Posterior vena cava (tissue), 2 donors: ENCODE measurements around the gene PTPRQ. TPM values are rescaled to one million over a fixed set of nuclear protein-coding genes. Genes with fewer than 3 reads are reported as not detected.

Experiments used
- DNase-seq: peaks from one replicate; pipeline ENCODE4 v3.0.0-alpha.2; 2020; ENCODE audit warnings: low spot score
- intact Hi-C, 2 donors: fragments of 100-400 bp; cut with DNase I; formaldehyde crosslinking; loops; one replicate each; pipeline versions ENCODE4 v1.14.1 to v1.14.2; 2022 to 2023
- total RNA-seq, 2 donors: library from RNA; stranded (reverse); fragmentation: NEBNext Ultra II Directional; extraction: Animal tissue kit (Norgen Biotek cat#: 25700); gene quantifications; one replicate each; pipeline ENCODE4 v1.2.1, GENCODE V29; 2021
- donor health status: DM: yes; HTN: yes; CAD: no.
- donor health status: DM: yes; HTN: yes; CAD: no.

Gene PTPRQ
- total RNA-seq, 2 donors from 2014 or later = 0.67 to 1.5 TPM

DNA sequence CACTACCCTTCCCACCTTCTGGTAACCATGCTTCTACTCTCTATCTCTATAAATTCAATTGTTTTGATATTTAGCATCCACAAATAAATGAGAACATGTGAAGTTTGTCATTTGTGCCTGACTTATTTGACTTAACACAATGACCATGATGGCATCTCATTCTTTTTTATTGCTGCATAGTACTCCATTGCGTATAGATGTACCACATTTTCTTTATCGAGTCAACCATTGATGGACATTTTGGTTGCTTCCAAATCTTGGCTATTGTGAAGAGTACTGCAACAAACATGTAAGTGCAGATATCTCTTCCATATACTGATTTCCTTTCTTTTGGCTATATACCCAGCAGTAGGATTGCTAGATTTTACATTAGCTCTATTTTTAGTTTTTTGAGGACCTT is 73.6 kb downstream of the PTPRQ start:
- intact Hi-C loops = no loop called here
- DNase-seq = no peak

DNA sequence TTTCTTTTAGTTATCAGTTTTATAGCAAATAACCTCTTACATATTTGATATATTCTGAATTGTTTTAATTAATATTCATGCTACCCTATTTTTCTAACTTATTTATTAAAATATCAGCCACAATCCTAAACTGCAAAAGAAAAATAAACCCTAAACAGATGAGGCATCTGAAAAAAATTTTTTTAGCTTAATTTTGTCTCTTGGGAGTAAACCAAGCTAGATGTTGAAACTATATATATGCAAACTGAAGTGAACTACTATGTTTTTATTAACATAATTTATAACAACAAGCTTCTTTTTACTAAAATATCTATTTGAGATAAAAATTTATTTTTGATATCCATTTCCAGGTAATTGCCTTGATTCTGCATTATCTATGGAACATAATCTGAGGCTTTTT is 87.6 kb downstream of the PTPRQ start:
- intact Hi-C loops = no loop called here
- DNase-seq = no peak

DNA sequence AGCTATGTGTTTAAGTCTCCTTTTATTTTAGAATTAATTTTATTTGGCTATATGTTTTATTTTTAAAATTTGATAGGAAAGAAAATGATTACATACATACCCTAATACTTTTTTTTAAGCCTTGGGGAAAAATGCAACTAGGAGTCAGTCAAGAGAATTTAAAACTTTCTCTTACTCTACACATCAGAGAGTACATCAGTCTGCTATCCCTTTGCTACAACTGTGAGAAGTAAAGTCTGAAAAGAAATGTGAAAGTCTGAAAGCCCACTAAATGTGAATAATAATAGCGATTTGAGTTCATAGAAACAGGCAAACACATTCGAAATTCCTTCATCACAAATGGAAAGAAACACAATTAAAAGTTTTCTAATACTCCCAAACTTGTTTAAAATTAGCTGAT is 95.0 kb downstream of the PTPRQ start:
- DNase-seq = no peak
- intact Hi-C loops = no loop called here

DNA sequence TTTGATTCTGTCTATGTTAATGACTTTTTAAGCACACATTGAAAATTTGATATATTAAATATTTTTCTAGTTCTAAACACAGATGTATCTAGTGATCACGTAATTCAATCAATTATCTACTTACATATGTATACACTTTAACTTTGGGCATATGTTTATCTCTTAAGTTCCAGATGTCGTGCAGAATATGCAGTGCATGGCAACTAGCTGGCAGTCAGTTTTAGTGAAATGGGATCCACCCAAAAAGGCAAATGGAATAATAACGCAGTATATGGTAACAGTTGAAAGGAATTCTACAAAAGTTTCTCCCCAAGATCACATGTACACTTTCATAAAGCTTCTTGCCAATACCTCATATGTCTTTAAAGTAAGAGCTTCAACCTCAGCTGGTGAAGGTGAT is 105.3 kb downstream of the PTPRQ start:
- intact Hi-C loops = no loop called here
- no peak for DNase-seq

DNA sequence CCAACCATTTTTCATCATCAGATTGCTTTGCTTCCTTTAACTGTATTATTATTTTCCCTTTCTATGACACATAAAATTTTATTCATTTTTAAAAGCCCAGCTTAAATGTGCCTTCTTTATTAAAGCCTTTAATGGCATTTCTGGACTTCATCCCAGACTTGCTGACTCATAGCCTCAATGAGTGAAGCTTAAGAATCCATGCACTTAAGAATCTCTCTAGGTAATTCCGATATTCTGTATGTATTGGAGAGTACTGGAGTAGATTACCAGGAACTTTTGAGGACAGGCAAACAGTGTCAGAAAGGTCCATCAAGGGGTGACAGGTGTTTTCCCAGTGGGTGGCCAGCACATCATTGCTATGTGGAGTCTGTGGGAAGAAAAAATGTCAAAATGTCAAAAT is 107.9 kb downstream of the PTPRQ start:
- no peak for DNase-seq
- intact Hi-C loops = no loop called here

DNA sequence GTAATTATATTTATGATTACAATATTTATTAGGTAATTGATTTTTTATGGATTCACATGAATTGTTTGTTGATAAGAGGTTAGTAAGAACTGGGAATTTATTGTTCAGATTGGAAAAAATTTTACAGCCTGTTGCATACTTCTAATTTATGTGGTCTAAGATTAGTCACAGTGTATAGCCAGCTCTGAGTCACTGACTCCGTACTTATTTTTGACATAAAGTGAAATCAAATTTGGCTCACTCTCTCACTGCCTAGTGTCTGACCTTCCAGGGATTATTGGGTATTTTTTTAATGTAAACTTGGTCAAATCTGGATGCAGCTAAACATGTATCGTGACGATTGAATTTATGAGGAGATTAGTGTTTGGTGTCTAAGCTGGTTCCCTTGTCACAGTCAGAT is 109.3 kb downstream of the PTPRQ start:
- intact Hi-C loops = no loop called here
- DNase-seq = no peak

DNA sequence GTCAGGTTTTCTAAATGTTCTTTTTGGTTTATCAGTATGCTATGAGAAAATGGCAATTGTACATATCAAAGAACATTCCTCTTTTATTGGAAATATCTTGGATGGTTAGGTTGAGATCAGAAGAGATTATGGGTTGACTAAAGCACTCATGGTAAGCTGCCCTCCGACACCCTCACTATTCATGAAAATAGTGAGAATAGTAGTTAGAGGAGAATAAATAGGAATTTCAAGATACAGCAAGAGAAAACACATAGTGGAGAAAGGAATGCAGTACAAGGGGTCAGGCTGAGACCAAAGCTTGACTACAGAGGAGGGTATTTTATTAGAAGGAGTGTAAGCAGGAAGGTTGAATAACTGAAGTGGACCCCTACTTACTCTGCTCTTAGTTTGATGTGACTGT is 112.5 kb downstream of the PTPRQ start:
- intact Hi-C loops = no loop called here
- no peak for DNase-seq

DNA sequence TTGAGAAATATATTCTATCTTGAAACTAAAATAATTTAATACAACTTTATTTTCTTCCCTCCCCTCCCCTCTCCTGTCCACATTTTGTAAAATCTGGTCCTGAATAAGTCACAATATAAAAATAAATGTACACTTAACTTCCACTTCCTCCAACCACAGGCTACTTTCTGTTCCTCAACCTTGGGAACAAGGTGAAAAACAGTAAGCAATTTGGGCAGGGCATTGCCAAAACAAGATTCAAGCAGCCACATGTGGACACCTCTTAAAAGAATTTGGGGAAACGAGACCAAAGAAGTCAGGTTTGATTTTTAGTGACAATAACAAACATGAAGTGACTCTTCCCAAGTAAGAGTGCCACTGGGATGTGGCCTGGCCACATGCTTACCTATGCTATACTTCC is 115.7 kb downstream of the PTPRQ start:
- no peak for DNase-seq
- intact Hi-C loops = no loop called here

DNA sequence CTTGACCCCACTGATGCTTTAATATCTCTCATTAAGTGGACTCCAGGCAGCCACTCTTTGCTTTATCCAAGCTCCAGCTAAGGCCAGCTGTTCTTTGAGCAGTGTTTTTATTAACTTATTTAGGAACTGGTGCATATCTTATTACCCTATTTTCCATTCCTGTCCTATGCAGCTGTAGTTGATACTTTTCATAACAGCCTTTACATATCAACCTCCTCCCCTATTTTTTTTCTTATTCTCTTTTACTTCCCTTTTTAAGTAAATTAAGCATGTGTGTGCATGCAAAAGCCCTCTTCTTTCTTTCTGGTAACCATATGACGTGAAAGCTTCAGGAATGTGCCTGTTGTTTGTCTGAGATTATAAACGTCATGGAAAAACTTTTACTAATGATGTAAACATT is 121.2 kb downstream of the PTPRQ start:
- intact Hi-C loops = no loop called here
- no peak for DNase-seq

DNA sequence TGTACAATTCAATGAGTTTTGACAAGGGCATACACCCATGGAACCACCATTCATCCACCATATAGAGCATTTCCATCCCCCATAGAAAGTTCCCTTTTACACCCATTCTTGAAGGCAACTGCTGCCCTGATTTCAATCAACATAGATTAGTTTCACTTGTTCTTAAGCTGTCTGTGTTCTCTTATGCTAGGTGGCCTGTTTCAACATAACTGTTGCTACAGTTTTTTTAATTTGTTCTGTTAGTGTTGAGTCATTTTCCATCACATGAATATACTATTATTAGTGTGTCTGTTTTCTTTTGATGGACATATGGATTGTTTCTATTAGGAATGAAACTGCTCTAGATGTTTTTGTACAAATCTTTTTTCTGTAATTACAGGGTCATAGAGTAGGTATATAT is 123.4 kb downstream of the PTPRQ start:
- intact Hi-C loops = no loop called here

DNA sequence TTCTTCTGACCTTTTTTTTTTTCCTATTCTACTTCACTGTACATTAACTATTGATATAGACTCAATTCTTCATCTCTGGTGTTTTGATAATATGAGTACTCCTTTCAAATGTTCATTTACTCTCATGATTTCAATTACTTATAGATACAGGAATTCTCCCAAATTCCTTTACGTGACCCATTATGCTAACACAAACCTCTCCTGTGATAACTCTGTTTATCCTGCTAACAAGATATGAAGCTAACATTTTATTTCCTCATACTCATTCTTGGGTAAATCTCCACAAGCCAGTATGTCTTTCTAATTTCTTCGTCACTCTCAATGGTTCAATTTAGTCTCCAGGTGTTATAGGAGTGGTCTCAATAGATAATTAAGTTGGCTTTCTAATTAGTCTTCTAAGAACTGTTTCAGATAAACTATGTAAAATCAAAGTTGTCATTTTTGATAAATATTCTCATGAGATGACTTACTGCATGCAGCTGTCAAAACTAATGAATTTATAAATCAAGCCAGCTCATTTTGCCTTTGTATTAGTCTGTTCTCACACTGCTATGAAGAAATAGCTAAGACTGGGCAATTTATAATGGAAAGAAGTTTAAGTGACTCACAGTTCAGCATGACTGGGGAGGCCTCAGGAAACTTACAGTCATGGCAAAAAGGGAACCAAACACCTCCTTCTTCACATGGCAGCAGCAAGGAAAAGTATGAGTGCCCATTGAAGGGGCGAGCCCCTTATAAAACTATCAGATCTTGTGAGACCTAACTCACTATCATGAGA is 132.8 kb downstream of the PTPRQ start:
- intact Hi-C loops = no loop called here
- DNase-seq = no peak

More for the DNA sequence above, 123.4 kb downstream of the PTPRQ start:
- DNase-seq = no peak

DNA sequence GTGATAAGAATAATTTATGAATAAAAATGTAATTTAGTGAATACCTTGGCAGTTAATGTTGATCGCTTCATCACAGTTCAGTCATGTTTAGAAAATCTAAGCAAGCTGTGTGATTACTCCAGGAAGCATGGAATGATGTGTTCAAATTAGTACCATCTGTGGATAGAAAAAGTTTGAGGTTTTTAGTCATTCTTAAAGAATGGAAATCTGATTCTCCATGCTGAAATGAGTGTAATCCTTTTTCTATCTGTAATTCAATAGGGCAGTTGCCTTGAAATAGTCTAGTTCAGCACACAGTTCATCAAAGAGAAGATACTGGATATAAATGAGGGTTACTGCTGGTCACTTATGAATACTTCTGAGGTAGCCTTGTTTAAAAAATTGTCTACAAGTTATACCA is 136.2 kb downstream of the PTPRQ start:
- intact Hi-C loops = no loop called here
- no peak for DNase-seq

DNA sequence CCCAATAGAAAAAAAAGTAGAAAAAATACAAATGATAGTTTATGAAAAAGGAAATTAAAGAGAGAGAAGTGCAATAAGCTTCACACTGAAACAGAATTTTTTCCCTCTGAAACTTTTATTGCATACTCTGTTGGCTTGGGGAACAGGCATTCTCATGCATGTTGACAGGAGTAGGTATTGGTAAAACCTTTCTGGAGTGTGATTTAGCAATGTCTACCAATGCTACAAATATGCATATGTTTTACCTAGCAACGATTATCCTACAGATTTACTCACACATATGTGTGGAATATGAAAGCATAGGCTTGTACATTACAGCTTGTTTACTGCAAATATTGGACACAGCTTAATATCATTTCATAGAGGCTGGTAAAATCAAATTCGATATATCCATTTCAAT is 137.7 kb downstream of the PTPRQ start:
- no peak for DNase-seq
- intact Hi-C loops = no loop called here

DNA sequence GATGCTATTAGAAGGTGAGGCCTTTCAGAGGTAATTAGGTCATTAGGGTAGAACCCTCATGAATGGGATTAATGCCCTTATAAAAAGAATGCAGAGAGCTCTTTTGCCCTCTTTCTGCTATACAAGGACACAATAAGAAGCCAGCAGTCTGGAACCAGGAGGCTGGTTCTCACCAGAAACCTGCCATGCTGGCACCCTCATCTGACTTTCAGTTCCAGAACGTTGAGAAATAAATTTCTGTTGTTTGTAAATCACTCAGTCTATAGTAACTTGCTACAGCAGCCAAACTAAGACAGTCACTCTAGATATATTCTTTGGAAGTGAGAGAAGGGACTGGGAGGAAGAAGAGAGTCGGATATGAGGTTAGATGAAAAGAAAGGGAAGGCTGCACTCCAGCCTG is 138.4 kb downstream of the PTPRQ start:
- no peak for DNase-seq
- intact Hi-C loops = no loop called here

DNA sequence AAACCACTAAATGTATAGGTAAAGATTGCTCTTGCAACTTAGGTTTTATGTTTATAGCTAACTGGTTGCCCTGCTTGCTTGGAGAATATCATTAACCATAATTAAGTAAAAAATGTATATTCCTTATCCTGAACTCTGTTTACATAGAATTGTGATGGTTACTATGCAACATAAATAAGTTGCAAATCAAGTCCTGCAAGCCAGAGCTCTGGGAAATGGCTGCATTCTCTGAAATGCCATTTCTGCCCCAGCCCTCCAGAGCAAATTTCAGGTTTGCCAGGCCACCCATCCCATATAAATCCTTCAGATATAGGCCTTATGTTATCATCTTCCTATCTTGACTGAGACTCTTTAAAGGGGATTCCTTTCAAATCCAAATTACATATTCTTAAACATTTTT is 145.0 kb downstream of the PTPRQ start:
- DNase-seq = no peak
- intact Hi-C loops = no loop called here

DNA sequence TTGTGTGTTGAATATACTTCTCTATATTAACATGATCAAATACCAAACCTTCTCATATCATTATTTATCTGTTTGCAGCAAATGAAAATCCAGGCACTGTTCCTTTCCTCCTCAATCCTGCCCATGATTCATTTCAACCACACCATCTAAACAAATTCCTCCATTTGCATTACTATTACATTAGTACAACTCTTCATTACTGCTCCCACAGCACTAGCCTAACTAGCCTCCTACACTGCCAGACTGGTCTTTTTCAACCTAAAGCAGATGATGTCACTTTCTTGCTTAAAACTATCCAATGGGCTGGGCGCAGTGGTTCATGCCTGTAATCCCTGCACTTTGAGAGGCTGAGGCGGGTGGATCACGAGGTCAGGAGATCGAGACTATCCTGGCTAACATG is 146.1 kb downstream of the PTPRQ start:
- DNase-seq = no peak
- intact Hi-C loops = no loop called here

DNA sequence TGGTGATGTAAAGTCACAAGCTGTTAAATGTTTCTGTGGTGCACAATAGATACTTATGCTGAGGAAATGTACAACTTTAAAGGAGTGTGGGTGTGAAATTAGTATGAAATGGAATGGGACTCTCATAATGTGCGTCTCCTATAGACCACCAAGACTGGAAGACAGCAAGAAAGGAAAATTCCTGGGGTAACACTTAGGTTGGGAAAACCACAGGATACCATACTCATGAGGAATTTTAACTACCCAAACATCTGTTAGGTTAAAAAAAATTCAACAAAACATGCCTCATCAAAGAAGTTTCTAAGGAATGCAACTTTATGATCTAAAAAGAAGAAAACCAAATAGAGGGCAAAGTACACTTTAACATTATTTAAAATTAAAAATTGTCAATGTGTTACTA is 149.7 kb downstream of the PTPRQ start:
- intact Hi-C loops = no loop called here
- DNase-seq = no peak

DNA sequence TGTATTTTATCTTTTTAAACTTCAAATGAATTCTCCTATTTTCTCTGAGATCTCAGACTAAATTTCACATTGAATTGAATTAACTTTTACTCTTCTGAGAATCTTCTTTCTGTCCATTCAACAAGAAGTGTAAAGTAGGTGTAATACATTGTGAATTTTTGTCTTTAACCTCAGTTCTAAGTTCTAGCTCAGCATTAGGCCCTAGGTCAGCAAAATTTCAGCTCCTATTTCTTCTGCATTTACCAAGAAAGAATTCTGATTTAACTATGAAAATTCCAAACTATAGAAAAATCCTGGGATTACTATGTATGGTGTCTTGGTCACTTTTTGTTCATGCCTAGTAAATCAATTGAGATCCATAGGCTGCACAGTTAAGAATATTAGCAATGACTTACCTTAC is 152.5 kb downstream of the PTPRQ start:
- intact Hi-C loops = no loop called here
- DNase-seq = no peak

DNA sequence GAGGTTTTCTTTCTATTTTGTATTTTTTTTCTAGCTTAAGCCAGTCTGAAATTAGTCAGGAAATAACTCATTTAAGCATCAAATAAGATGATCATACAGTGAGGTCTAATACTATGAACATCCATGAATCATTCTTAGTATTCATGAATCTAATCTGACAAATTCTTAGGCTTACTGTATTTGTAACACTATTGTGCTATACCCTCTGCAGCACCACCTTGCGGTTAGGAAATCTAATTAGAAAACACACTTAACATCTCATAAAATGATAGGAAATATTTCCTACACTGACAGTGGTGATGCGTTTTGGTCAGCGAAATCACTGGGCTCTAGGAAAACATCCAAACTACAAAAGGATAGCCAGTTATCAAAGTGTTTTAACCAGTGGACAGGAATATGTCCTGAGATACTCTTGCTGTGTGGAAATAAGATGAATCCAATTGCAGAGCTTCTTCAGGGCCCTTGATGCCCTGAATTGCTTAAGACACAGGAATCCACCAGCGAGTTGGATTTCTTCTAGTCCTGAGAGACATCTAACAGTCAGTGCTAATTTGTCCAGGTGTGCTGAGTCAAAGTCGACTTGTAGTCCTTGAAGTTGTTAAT is 154.1 kb downstream of the PTPRQ start:
- DNase-seq = no peak
- intact Hi-C loops = no loop called here

DNA sequence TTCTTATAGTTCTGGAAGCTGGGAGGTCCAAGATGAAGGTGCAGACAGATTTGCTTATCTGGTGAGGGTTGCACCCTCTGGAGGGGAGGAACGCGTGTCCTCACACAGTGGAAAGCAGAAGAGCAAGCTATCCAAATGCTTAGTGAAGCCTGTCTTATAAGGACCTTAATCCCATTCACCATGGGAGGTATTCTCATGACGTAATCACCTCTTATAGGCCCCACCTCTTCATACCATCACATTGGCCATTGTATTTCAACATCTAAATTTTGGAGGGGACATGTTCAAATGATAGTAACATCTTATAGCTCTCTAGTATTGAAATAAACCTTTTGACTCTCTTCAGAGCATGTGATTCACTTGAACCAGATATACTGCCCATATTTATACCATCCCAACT is 158.4 kb downstream of the PTPRQ start:
- DNase-seq = no peak
- intact Hi-C loops = no loop called here

DNA sequence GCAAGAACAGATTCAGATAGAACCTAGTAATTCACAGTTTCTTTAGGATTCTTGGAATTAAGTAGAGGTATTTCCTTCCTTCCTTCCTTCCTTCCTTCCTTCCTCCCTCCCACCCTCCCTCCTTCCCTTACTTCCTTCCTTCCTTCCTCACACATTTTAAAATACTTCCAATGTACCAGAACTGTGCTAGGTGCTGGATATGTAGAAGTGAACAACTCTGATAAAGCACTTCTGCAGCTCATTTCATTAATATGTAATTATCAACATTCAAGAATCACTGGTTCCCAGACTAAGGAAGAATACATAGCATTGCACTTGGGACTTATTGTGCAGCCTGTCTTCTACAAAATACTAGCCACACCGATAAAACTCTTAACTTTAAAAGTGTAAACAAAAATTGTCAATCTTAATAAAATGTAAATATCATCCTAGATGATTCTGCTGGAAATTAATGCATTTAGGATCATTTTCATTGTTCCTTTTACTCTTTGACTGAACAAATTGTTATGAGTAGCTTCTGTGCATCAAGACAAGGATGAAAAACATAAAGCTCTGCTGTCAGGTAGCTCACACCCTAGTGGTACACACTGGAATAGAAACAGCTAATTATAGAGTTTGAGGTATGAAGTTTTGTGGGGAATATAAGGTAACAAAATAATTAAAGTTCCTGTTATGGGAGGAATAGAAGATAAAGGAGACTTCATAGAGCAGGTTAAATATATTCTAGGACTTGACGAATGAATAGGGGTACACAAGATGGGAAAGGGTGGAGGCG is 163.5 kb downstream of the PTPRQ start:
- intact Hi-C loops = no loop called here
- DNase-seq = no peak
